BLaER1 (cell line): Measurements from ENCODE around the gene FXYD6.

Experiments
- H3K27ac ChIP-seq: shearing (Covaris generic); formaldehyde crosslinking; 2 replicates; pipeline ENCODE4 v1.8.1; 2022
- H3K27me3 ChIP-seq: shearing (Covaris generic); formaldehyde crosslinking; 2 replicates; pipeline ENCODE4 v1.8.1; 2022
- H3K36me3 ChIP-seq: shearing (Covaris generic); formaldehyde crosslinking; 2 replicates; pipeline ENCODE4 v1.8.1; 2022
- H3K4me1 ChIP-seq: shearing (Covaris generic); formaldehyde crosslinking; 2 replicates; pipeline ENCODE4 v1.8.1; 2022
- H3K4me2 ChIP-seq: shearing (Covaris generic); formaldehyde crosslinking; 2 replicates; pipeline ENCODE4 v1.8.1; 2022
- H3K4me3 ChIP-seq: shearing (Covaris generic); formaldehyde crosslinking; 2 replicates; pipeline ENCODE4 v1.8.1; 2022
- H3K9ac ChIP-seq: shearing (Covaris generic); formaldehyde crosslinking; 2 replicates; pipeline ENCODE4 v1.8.1; 2022
- H3K9me3 ChIP-seq: shearing (Covaris generic); formaldehyde crosslinking; 2 replicates; pipeline ENCODE4 v1.8.1; 2022
- H4K20me1 ChIP-seq: shearing (Covaris generic); formaldehyde crosslinking; 2 replicates; pipeline ENCODE4 v1.8.1; 2022
- Cebpa-rat ChIP-seq: shearing (Covaris generic); IDR thresholded peaks from 2 replicates; pipeline ENCODE4 v1.8.1; 2022

Gene FXYD6

GRCh38 chr11:117809236-117810055 lies 67.0 kb downstream of the FXYD6 start:
- no peaks in the 10 kb centered on the region for H3K27me3 ChIP-seq
- no peak overlapping the region for H3K4me3 ChIP-seq
- H3K36me3 ChIP-seq, result no peaks in the 10 kb centered on the region
- peaks cover 16% of the 10 kb centered on the region for H3K4me1 ChIP-seq
- peak overlapping the region; percentile 36 for H3K4me2 ChIP-seq
- no peaks in the 10 kb centered on the region for H4K20me1 ChIP-seq
- H3K27ac ChIP-seq, result no peak overlapping the region
- TF ChIP-seq Cebpa-rat, result no peak
- no peak overlapping the region for H3K9ac ChIP-seq
- H3K9me3 ChIP-seq, result no peaks in the 10 kb centered on the region

- Histone ChIP-seq H3K9me3 (no peaks in the 10 kb centered on the region), H3K4me3 (no peak overlapping the region), H3K4me1 (peaks cover 10% of the 10 kb centered on the region), H4K20me1 (no peaks in the 10 kb centered on the region; the same call in 1 of the 2 replicates), H3K27me3 (no peaks in the 10 kb centered on the region), H3K4me2 (peak overlapping the region; percentile 36), H3K9ac (no peak overlapping the region), H3K27ac (no peak overlapping the region), H3K36me3 (no peaks in the 10 kb centered on the region)
- no peak for TF ChIP-seq Cebpa-rat
These were observed 67.7 kb downstream of the FXYD6 start for GRCh38 chr11:117808784-117809183.

GRCh38 chr11:117807482-117808327 lies 68.8 kb downstream of the FXYD6 start:
- no peak for TF ChIP-seq Cebpa-rat
- Histone ChIP-seq H4K20me1 (no peaks in the 10 kb centered on the region; the same call in 1 of the 2 replicates), H3K4me2 (no peak overlapping the region), H3K4me1 (peaks cover 9% of the 10 kb centered on the region), H3K9me3 (no peaks in the 10 kb centered on the region), H3K9ac (no peak overlapping the region), H3K27me3 (no peaks in the 10 kb centered on the region), H3K4me3 (no peak overlapping the region), H3K36me3 (no peaks in the 10 kb centered on the region), H3K27ac (no peak overlapping the region)

GRCh38 chr11:117806846-117807245 lies 69.6 kb downstream of the FXYD6 start:
- H4K20me1 ChIP-seq, result no peaks in the 10 kb centered on the region; the same call in 1 of the 2 replicates
- H3K36me3 ChIP-seq, result no peaks in the 10 kb centered on the region
- H3K9me3 ChIP-seq, result no peaks in the 10 kb centered on the region
- no peak for TF ChIP-seq Cebpa-rat
- H3K4me2 ChIP-seq, result no peak overlapping the region
- H3K4me3 ChIP-seq, result no peak overlapping the region
- no peak overlapping the region for H3K27ac ChIP-seq
- H3K27me3 ChIP-seq, result no peaks in the 10 kb centered on the region
- peaks cover 9% of the 10 kb centered on the region for H3K4me1 ChIP-seq
- no peak overlapping the region for H3K9ac ChIP-seq

GRCh38 chr11:117805045-117805444 lies 71.4 kb downstream of the FXYD6 start:
- TF ChIP-seq Cebpa-rat, result no peak
- Histone ChIP-seq H3K4me1 (peaks cover 9% of the 10 kb centered on the region), H3K27ac (no peak overlapping the region), H3K27me3 (no peaks in the 10 kb centered on the region), H3K4me3 (no peak overlapping the region), H3K4me2 (no peak overlapping the region), H3K9ac (no peak overlapping the region), H3K36me3 (no peaks in the 10 kb centered on the region), H3K9me3 (no peaks in the 10 kb centered on the region), H4K20me1 (no peaks in the 10 kb centered on the region; the same call in 1 of the 2 replicates)

DNA sequence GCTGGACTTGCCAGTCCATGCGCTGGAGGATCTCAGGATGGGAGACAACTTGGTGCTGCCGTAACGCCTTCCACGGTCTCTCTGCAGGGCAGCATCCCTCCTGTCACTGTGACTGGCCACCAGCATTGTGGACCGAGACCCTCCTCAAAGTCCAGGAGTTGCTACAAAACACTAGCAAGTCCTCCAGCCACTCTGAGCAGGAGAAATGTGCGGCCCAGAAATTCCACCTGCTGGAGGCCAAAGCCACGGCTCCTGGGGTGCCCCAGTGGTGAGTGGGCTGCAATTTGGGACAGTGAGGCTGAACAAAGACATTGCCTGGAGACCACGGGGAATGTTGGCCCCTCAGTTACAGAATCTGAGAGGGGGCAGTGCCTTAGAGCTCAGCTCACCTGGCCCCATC lies 72.6 kb downstream of the FXYD6 start:
- Histone ChIP-seq H3K4me3 (no peak overlapping the region), H3K4me1 (peaks cover 2% of the 10 kb centered on the region; the same call in 1 of the 2 replicates), H3K9ac (no peak overlapping the region), H4K20me1 (no peaks in the 10 kb centered on the region; the same call in 1 of the 2 replicates), H3K9me3 (no peaks in the 10 kb centered on the region), H3K4me2 (no peak overlapping the region), H3K36me3 (no peaks in the 10 kb centered on the region), H3K27me3 (peaks cover 10% of the 10 kb centered on the region), H3K27ac (no peak overlapping the region)
- TF ChIP-seq Cebpa-rat, result no peak

DNA sequence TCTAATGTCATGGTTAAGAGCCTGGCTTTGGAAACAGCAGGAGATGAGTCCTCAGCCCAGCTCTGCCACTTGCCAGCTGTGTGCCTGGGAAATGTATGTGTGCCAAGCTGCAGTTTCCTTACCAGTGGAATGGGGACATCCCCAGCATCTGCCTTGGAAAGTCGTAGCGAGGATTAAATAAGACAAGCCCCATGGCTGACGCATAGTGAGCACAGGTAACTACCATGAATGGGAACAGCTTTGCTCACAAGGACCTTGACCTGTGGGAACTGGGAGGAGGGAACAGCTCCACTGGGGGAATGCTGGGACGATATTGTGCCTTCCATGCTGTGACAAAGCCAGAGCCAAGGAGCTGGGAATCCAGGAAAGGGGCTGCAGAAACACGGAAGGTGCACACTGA lies 76.8 kb downstream of the FXYD6 start:
- Histone ChIP-seq H3K4me2 (no peak overlapping the region), H3K27me3 (peaks cover 52% of the 10 kb centered on the region), H3K9ac (no peak overlapping the region), H3K4me3 (no peak overlapping the region), H3K9me3 (no peaks in the 10 kb centered on the region; the same call in 1 of the 2 replicates), H3K36me3 (no peaks in the 10 kb centered on the region), H3K4me1 (no peaks in the 10 kb centered on the region), H3K27ac (no peak overlapping the region), H4K20me1 (peaks cover 20% of the 10 kb centered on the region; the same call in 1 of the 2 replicates)
- TF ChIP-seq Cebpa-rat, result no peak

GRCh38 chr11:117796872-117797529 lies 79.5 kb downstream of the FXYD6 start, which contains the start of gene DSCAML1:
Gene DSCAML1, minus strand, starts transcription at chr11:117797216. Its CDS starts 137 bp downstream, at chr11:117797079.
- Histone ChIP-seq H4K20me1 (peaks cover 20% of the 10 kb centered on the region; the same call in 1 of the 2 replicates), H3K4me1 (no peaks in the 10 kb centered on the region), H3K27me3 (peaks cover 62% of the 10 kb centered on the region), H3K36me3 (no peaks in the 10 kb centered on the region), H3K9me3 (no peaks in the 10 kb centered on the region; the same call in 1 of the 2 replicates), H3K9ac (no peak within 1 kb of the TSS), H3K4me2 (no peak within 1 kb of the TSS), H3K27ac (no peak within 1 kb of the TSS), H3K4me3 (no peak within 1 kb of the TSS)
- TF ChIP-seq Cebpa-rat, result no peak

DNA sequence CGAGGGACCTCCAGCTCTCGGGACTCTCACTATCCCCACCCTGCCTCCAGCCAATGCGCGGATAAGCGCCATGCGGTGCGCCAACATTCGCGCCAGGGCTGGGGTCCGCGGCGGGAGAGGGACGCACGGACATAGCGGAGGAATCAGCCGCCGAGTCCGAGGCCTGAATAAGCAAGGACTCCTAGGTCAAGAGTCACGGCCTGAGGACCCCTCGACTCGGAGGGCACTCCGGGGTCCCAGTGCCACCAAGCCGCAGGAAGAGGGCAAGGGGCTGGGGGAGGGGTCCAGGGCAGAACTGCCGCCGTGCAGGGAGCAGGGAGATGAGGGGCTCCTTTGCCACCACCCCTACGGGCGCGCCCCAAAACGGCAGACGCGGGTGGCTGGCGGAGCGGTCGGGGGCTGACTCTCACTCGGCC lies 80.0 kb downstream of the FXYD6 start:
- Histone ChIP-seq H3K36me3 (no peaks in the 10 kb centered on the region), H3K4me3 (no peak overlapping the region), H4K20me1 (peaks cover 20% of the 10 kb centered on the region; the same call in 1 of the 2 replicates), H3K4me1 (no peaks in the 10 kb centered on the region), H3K9ac (no peak overlapping the region), H3K4me2 (no peak overlapping the region), H3K27ac (no peak overlapping the region), H3K9me3 (no peaks in the 10 kb centered on the region; the same call in 1 of the 2 replicates), H3K27me3 (peaks cover 62% of the 10 kb centered on the region)
- no peak for TF ChIP-seq Cebpa-rat
